Ovary (tissue), 9 donors: ENCODE results near the gene DIS3L2. TPM values are rescaled to one million over a fixed set of nuclear protein-coding genes. Genes with fewer than 3 reads are reported as not detected.

Source experiments
- DNase-seq, 5 donors: peaks; one replicate each; pipeline ENCODE4 v3.0.0-alpha.2; 2019 to 2020
- H3K27ac ChIP-seq, 2 donors: fragments of 200-600 bp; one replicate each; pipeline versions ENCODE4 v1.5.1 to v1.8.0; 2019 to 2022
- H3K27me3 ChIP-seq: fragments of 200-600 bp; one replicate; pipeline ENCODE4 v1.8.0; 2022
- H3K36me3 ChIP-seq: fragments of 200-600 bp; sonication (generic); one replicate; pipeline ENCODE4 v1.5.1; 2019
- H3K4me1 ChIP-seq: one replicate; pipeline ENCODE4 v1.8.1; 2013; ENCODE audit warnings: mild to moderate bottlenecking, moderate library complexity; ENCODE audit not compliant: insufficient read depth
- H3K4me3 ChIP-seq: fragments of 200-600 bp; sonication (generic); one replicate; pipeline ENCODE4 v1.5.1; 2017
- H3K9me3 ChIP-seq, 2 donors: fragments of 200-600 bp in 1 of 2; sonication (generic) in 1 of 2; one replicate each; pipeline versions ENCODE4 v1.5.1 to v1.8.1; 2013 to 2019; ENCODE audit warnings: mild to moderate bottlenecking in 1 of 2, moderate library complexity in 1 of 2
- CTCF ChIP-seq, 3 donors: fragments of 450-650 bp in 2 of 3; fragments of 200-600 bp in 1 of 3; IDR thresholded peaks; one replicate each; pipeline versions ENCODE4 v1.5.1 to v1.8.0; 2016 to 2022; ENCODE audit warnings: antibody characterized with exemption in 3 of 3, mild to moderate bottlenecking in 1 of 3
- EP300 ChIP-seq: sonication (generic); formaldehyde crosslinking; IDR thresholded peaks from one replicate; pipeline ENCODE4 v1.6.1; 2017; ENCODE audit warnings: antibody characterized with exemption
- POLR2A ChIP-seq: fragments of 450-650 bp; IDR thresholded peaks from one replicate; pipeline ENCODE4 v1.6.1; 2017; ENCODE audit warnings: antibody characterized with exemption, mild to moderate bottlenecking, moderate library complexity
- WGBS, 3 donors: extraction: QIAGEN DNeasy Blood & Tissue Kit in 1 of 3; methylation state at CpG; one replicate each; pipeline versions ENCODE4 v1.1.5 to v1.1.7; 2013 to 2017; 5-methylcytosine and 5-hydroxymethylcytosine counted together
- intact Hi-C, 4 donors: fragments of 100-400 bp; cut with DNase I; formaldehyde crosslinking; loops; one replicate each; pipeline versions ENCODE4 v1.11.0 to v1.15.1; 2022 to 2023
- polyA plus RNA-seq, 2 donors: library from polyadenylated mRNA; stranded (reverse); fragments of 200-250 nt in 1 of 2; fragments of 350-450 nt in 1 of 2; fragmentation: Illumina TruSeq in 1 of 2; extraction: RNeasy Lipid Tissue Mini Kit (QIAGEN cat#74804) in 1 of 2; gene quantifications; one replicate each; pipeline ENCODE4 v1.2.3, GENCODE V29; 2013 to 2014
- total RNA-seq, 7 donors: library from RNA; depleted of rRNA in 2 of 7; stranded (reverse); fragments of >200 nt in 2 of 7; fragmentation: NEBNext Ultra II Directional in 3 of 7; extraction: Animal tissue kit (Norgen Biotek cat#: 25700) in 3 of 7; gene quantifications; one replicate each; pipeline versions ENCODE4 v1.1.0 to v1.2.4, GENCODE V29; 2016 to 2023
- donor health status: DM: no; HTN: no; CAD: no; lungs with moderate emphysema.
- donor health status: DM: no; HTN: no; CAD: no.
- donor health status: Bipolar disorder and iron deficiency.
- donor health status: DM: yes; HTN: yes; CAD: no.
- donor health status: DM: no; HTN: no; CAD: no.
- donor health status: DM: yes; HTN: yes; CAD: no.

Gene DIS3L2
- total and polyA plus RNA-seq, 9 donors, result 18.2 to 52.0 (median 32.8) TPM

- no peak overlapping the region for H3K4me3 ChIP-seq
- H3K4me1 ChIP-seq, result peaks cover 4% of the 10 kb centered on the region
- no peak for TF ChIP-seq EP300
- no peak overlapping the region for H3K27ac ChIP-seq
- H3K9me3 ChIP-seq, result no peaks in the 10 kb centered on the region
- H3K36me3 ChIP-seq, result no peaks in the 10 kb centered on the region
- intact Hi-C loops, result no loop called here
- DNase-seq, result no peak
- H3K27me3 ChIP-seq, result no peaks in the 10 kb centered on the region
Observed at GRCh38 chr2:232058931-232059330, 97.4 kb downstream of the DIS3L2 start.

GRCh38 chr2:232061265-232061664, 99.8 kb downstream of the DIS3L2 start:
- no peak for DNase-seq
- intact Hi-C loops, result no loop called here
- WGBS, 3 donors, result 92 to 95% (median 94%) methylated on average over 4 of the region's 4 CpGs
- no peak for TF ChIP-seq CTCF (IDR thresholded peaks at IDR 0.05)
- TF ChIP-seq EP300, result no peak
- TF ChIP-seq POLR2A, result no peak
- Histone ChIP-seq H3K36me3 (no peaks in the 10 kb centered on the region), H3K9me3 (no peaks in the 10 kb centered on the region), H3K27me3 (no peaks in the 10 kb centered on the region), H3K4me3 (no peak overlapping the region), H3K27ac (no peak overlapping the region), H3K4me1 (peaks cover 4% of the 10 kb centered on the region)

- 70 to 76% (median 72%) methylated on average over 4 of the region's 4 CpGs for WGBS, 3 donors
- H3K4me1 ChIP-seq, result no peaks in the 10 kb centered on the region
- H3K27ac ChIP-seq, result no peak overlapping the region
- H3K9me3 ChIP-seq, result no peaks in the 10 kb centered on the region
- no peak for DNase-seq
- intact Hi-C loops, result no loop called here
- no peaks in the 10 kb centered on the region for H3K36me3 ChIP-seq
- TF ChIP-seq CTCF (IDR thresholded peaks at IDR 0.05) (no peak), EP300 (no peak), POLR2A (no peak)
- no peaks in the 10 kb centered on the region for H3K27me3 ChIP-seq
- no peak overlapping the region for H3K4me3 ChIP-seq
Observed at GRCh38 chr2:232073026-232073425, 111.5 kb downstream of the DIS3L2 start.

- DNase-seq, result no peak
- Histone ChIP-seq H3K9me3 (no peaks in the 10 kb centered on the region), H3K4me3 (no peak overlapping the region), H3K27ac (no peak overlapping the region), H3K4me1 (no peaks in the 10 kb centered on the region), H3K27me3 (no peaks in the 10 kb centered on the region), H3K36me3 (no peaks in the 10 kb centered on the region)
- intact Hi-C loops, result no loop called here
- no peak for TF ChIP-seq CTCF (IDR thresholded peaks at IDR 0.05)
- TF ChIP-seq EP300, result no peak
- 87 to 94% (median 94%) methylated on average over 3 of the region's 3 CpGs for WGBS, 3 donors
Observed at GRCh38 chr2:232073699-232074098, 112.2 kb downstream of the DIS3L2 start.

GRCh38 chr2:232075080-232075479, 113.6 kb downstream of the DIS3L2 start:
- WGBS, 3 donors, result 70 to 79% (median 77%) methylated on average over 1 of the region's 1 CpG
- DNase-seq, result no peak
- Histone ChIP-seq H3K4me3 (no peak overlapping the region), H3K9me3 (no peaks in the 10 kb centered on the region), H3K4me1 (no peaks in the 10 kb centered on the region), H3K27ac (no peak overlapping the region), H3K27me3 (no peaks in the 10 kb centered on the region), H3K36me3 (no peaks in the 10 kb centered on the region)
- TF ChIP-seq POLR2A (no peak), CTCF (IDR thresholded peaks at IDR 0.05) (no peak), EP300 (no peak)
- intact Hi-C loops, result no loop called here
